NCI-H2227 treated with DMSO at 0.1 percent for 48 hours (cell line): ENCODE results near the gene RAB25.
A peak's percentile ranks its signal among the peaks of the same experiment; 100 is the strongest.
"Not testable (repeated sequence)": the region's sequence is repeated elsewhere in the genome, so short reads cannot be mapped to it uniquely, and the experiment has no call there.

ENCODE experiments used
- DNase-seq: peaks from one replicate; lab custom pipeline; 2025; lab: John Stamatoyannopoulos, UW

The RAB25 gene

DNA sequence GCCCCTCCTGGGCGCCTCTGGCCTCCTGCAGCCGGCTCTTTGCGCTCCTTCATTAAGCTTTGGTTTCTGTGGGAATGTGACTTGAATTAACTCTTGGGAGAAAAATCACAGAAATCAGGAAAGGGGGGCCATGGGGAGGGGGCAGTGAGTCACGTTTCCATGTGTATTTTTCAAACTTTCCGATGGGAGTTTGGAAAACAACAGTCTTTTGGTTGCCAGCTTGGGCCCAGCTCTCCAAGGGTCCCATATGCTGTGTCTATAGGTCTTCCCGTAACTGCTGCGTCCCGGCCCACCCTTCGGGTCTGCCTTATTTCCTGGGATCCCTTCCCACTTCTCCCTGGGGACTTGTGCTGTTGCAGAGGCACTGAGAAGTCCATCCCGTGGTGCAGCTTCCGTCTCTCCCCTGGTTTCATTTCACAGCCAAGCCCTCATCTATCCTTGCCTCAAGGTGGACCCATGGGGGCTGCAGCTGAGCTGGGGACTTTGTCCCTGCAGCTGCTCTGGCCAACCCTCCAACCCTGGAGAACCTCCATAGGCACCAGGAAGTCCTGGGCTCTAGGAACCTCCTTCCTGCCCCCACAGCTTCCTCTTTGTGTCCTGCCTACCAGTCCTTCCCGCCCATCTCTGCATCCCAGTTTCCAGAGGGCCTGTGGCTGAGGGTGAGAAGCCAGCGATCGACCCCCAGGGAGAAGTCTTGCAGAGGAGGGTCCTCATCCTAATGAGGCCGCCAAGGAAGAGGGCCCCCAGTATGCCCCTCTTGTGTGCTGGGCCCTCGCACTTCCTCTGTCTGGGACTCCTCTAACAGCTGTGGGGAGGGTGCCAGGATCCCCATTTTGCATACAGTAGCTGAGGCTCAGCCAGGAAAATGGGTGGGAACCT is 41.9 kb downstream of the RAB25 start:
- no peak for DNase-seq

GRCh38 chr1:156103521-156103947 is 42.6 kb downstream of the RAB25 start:
- no peak for DNase-seq

- DNase-seq: peak; percentile 53
Measured at GRCh38 chr1:156104065-156104810, 43.3 kb downstream of the RAB25 start.

DNA sequence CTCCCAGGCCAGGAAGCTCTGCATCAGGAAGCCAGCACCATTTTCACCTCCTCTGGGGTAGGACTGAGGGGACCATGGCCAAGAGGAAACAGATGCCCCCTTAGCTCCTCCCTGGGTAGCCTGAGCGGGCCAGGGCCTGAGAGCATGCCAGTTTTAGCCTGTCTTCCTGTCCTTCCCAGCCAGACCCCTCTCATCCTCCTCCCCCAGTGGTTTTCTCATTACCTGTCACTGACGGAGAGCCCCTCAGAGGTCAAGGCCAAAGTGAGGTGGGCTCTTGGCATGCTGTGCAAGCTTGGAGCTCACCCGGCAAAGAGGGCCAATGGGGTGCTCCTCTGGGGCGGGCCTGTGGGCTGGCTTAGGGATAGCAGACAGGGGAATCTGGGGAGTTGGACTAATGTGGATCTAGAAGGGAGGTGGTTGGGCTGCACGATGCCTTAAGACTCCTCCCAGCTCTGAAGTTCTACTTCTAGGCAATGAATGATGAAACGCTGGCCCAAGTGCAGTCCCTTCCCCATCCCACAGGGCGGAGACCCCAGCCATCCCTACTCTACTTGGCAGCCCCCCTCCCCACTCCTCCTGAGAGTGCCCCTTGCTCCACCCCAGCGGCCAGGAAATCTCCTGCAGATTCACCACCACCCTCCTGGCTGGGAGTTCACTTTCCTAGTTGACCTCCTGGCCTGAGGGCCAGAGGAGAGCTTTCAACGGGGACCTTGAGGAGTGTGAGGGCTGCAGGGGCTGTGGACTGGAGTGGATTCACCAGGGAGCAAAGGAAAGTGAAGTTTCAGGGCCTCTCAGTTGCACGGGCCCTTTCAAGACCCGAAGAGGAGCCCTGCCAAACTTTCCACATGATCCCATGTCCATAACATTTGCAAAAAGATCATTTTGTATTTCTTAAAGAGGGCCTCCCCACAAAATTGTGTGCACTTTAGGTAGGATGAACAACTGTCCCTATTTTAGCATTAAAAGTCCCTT is 44.2 kb downstream of the RAB25 start:
- DNase-seq: no peak

- DNase-seq: no peak
Measured at GRCh38 chr1:156106624-156107488, 45.9 kb downstream of the RAB25 start.

GRCh38 chr1:156108057-156108456 is 47.1 kb downstream of the RAB25 start:
- DNase-seq: no peak

DNA sequence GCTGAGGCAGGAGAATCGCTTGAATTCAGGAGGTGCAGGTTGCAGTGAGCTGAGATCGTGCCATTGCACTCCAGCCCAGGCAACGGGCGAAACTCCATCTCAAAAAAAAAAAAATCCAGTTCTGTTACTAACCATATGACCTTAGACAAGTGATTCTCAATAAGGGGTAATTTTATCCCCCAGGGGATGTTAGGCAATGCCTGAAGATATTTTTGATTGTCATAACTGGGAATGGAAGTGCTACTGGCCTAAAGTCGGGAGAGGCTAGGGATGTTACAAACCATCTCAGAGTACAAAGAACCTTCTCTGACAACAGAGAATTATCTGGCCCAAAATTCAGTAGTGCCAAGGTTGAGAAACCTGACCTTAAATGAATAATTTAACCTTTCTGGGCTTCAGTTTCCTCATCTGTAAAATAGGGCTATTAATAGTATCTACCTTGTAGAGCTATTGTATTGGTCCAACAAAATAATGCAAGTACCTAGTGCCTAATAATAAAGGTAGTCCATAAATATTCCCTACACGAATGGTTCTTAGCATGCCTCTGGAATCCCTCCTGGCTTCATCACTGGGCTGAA is 47.8 kb downstream of the RAB25 start:
- no peak for DNase-seq

DNA sequence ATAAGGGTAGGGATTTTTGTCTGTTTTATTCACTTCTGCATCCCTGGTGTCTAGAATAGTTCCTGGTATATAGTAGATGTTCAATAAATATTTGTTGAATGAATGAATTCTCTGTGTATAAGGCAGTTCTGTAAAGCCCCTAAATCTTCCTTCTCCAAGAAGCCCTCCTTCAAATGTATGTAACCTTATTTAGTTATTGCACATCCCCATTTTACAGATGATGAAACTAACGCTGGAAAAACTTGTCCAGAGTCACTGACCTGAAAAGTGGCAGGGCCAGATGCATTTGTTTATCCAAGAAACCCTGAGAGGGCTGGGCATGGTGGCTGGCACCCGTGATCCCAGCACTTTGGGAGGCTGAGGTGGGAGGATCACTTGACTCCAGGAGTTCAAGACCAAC is 49.3 kb downstream of the RAB25 start:
- DNase-seq: no peak

- DNase-seq: no peak
Measured at GRCh38 chr1:156111355-156111962, 50.5 kb downstream of the RAB25 start.

- no peak for DNase-seq
Measured at GRCh38 chr1:156112276-156113137, 51.5 kb downstream of the RAB25 start.

DNA sequence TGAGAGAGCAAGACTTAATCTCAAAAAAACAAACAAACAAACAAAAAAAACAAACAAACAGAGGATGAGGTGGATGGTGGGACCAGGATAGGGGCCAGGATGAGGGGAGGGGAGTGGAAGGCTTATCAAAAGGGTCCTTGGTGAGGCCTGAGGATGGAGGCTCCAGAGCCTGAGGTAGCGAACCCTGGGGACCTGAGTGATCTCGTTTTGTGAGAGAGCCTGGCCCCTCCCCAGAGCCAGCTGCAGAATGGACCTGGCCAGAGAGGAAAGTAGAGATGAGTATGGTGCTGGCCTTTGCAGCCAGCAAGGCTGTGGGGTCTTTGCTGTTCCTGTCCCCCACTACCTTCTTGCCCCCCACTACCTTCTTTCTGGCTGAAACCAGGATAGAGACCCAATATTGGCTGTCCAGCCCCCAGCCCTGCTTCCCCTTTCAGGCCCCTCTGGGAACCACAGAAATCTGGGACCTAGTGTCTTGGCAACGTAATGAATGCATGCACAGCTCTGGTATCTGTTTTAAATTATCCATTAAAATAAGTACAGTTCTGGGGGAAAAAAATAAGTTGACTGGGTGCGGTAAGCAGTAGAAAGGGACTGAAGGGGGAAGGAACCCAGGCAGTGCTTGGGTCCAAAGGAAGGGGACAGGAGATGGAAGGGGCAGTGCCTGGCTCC is 52.5 kb downstream of the RAB25 start:
- no peak for DNase-seq

DNA sequence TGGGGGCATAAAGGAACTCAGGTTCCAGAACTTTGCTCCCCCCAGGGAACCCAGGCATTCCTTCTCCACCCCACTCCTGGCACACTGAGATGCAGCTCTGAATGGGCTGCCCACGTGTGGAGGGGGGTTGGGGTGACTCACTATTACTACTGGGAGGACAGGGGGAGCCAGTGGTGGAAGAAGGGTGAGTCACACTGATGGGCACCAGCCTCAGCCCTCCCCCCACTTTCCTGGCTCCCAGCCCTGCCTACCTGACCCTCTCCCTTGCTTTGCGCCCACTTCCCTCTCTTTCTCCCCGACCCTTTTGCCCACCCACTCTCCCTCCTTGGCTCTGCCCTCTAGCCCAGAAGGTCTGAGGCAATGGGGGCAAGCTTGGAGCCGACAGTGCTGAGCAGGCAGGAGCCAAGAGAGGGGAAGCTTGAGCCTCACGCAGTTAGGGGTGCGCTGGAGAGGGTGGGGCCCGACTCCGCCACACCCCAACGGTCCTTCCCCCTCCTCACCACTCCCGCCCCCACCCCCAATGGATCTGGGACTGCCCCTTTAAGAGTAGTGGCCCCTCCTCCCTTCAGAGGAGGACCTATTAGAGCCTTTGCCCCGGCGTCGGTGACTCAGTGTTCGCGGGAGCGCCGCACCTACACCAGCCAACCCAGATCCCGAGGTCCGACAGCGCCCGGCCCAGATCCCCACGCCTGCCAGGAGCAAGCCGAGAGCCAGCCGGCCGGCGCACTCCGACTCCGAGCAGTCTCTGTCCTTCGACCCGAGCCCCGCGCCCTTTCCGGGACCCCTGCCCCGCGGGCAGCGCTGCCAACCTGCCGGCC is 53.4 kb downstream of the RAB25 start, which contains the start of gene LMNA:
LMNA (plus strand) TSS at position 611 of the 818 bp plus-strand sequence. CDS start 208 bp downstream, outside the sequence.
- peak; percentile 17 for DNase-seq

DNA sequence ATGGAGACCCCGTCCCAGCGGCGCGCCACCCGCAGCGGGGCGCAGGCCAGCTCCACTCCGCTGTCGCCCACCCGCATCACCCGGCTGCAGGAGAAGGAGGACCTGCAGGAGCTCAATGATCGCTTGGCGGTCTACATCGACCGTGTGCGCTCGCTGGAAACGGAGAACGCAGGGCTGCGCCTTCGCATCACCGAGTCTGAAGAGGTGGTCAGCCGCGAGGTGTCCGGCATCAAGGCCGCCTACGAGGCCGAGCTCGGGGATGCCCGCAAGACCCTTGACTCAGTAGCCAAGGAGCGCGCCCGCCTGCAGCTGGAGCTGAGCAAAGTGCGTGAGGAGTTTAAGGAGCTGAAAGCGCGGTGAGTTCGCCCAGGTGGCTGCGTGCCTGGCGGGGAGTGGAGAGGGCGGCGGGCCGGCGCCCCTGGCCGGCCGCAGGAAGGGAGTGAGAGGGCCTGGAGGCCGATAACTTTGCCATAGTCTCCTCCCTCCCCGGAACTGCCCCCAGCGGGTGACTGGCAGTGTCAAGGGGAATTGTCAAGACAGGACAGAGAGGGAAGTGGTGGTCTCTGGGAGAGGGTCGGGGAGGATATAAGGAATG is 54.1 kb downstream of the RAB25 start:
- no peak for DNase-seq

GRCh38 chr1:156115514-156116374 is 54.8 kb downstream of the RAB25 start:
- no peak for DNase-seq

- DNase-seq: not testable (repeated sequence)
Measured at GRCh38 chr1:156116731-156117130, 55.8 kb downstream of the RAB25 start.
